H9 (cell line): Measurements from ENCODE around the gene MAD2L1. TPM values are rescaled to one million over a fixed set of nuclear protein-coding genes. Genes with fewer than 3 reads are reported as not detected.

Source experiments
- DNase-seq: peaks from one replicate; pipeline ENCODE4 v3.0.0-alpha.2; 2017
- H2AFZ ChIP-seq: one replicate; pipeline ENCODE4 v1.6.1; 2013; ENCODE audit warnings: mild to moderate bottlenecking, low read length, control low read depth, moderate library complexity
- H2AK5ac ChIP-seq: 2 replicates; pipeline ENCODE4 v1.6.1; 2013; ENCODE audit warnings: low read length, control low read depth, mixed read lengths; ENCODE audit not compliant: insufficient read length
- H2BK120ac ChIP-seq: one replicate; pipeline ENCODE4 v1.6.1; 2013; ENCODE audit warnings: low read depth, mild to moderate bottlenecking, low read length, control low read depth, inconsistent platforms; ENCODE audit not compliant: poor library complexity, severe bottlenecking
- H2BK12ac ChIP-seq: 2 replicates; pipeline ENCODE4 v1.6.1; 2013; ENCODE audit warnings: low read length, control low read depth, mixed read lengths, low read depth; ENCODE audit not compliant: insufficient read length
- H2BK15ac ChIP-seq: 2 replicates; pipeline ENCODE4 v1.6.1; 2013; ENCODE audit warnings: low read depth, low read length, control low read depth
- H2BK20ac ChIP-seq: one replicate; pipeline ENCODE4 v1.6.1; 2013; ENCODE audit warnings: low read depth, mild to moderate bottlenecking, low read length, control low read depth, inconsistent platforms; ENCODE audit not compliant: poor library complexity, severe bottlenecking
- H2BK5ac ChIP-seq: 2 replicates; pipeline ENCODE4 v1.6.1; 2013; ENCODE audit warnings: low read length, control low read depth, mixed read lengths; ENCODE audit not compliant: insufficient read length
- H3K14ac ChIP-seq: 2 replicates; pipeline ENCODE4 v1.6.1; 2013; ENCODE audit warnings: low read length, control low read depth; ENCODE audit not compliant: insufficient read depth
- H3K18ac ChIP-seq: 2 replicates; pipeline ENCODE4 v1.6.1; 2013; ENCODE audit warnings: low read depth, mild to moderate bottlenecking, mixed read lengths, low read length, control low read depth; ENCODE audit not compliant: insufficient read length
- H3K23ac ChIP-seq: 2 replicates; pipeline ENCODE4 v1.6.1; 2013; ENCODE audit warnings: low read length, control low read depth, mixed read lengths, low read depth; ENCODE audit not compliant: insufficient read length
- H3K23me2 ChIP-seq: 2 replicates; pipeline ENCODE4 v1.6.1; 2013; ENCODE audit warnings: low read depth, mild to moderate bottlenecking, mixed read lengths, low read length, control low read depth; ENCODE audit not compliant: insufficient read length, poor library complexity, severe bottlenecking
- H3K27ac ChIP-seq: 2 replicates; pipeline ENCODE4 v1.5.1; 2013; ENCODE audit warnings: low read length, control low read depth, mixed read lengths, low read depth; ENCODE audit not compliant: insufficient read length
- H3K27me3 ChIP-seq: 2 replicates; pipeline ENCODE4 v1.6.1; 2013; ENCODE audit warnings: low read length, control low read depth, inconsistent platforms; ENCODE audit not compliant: insufficient read depth
- H3K4ac ChIP-seq: 2 replicates; pipeline ENCODE4 v1.6.1; 2013; ENCODE audit warnings: low read depth, mild to moderate bottlenecking, control low read depth, inconsistent platforms, low read length, moderate library complexity
- H3K4me1 ChIP-seq: 2 replicates; pipeline ENCODE4 v1.6.1; 2013; ENCODE audit warnings: low read length, control low read depth, inconsistent platforms; ENCODE audit not compliant: insufficient read depth
- H3K4me2 ChIP-seq: 2 replicates; pipeline ENCODE4 v1.6.1; 2013; ENCODE audit warnings: low read length, control low read depth, mixed read lengths; ENCODE audit not compliant: insufficient read length, insufficient read depth
- H3K56ac ChIP-seq: 2 replicates; pipeline ENCODE4 v1.6.1; 2013; ENCODE audit warnings: low read depth, mild to moderate bottlenecking, mixed read lengths, low read length, control low read depth; ENCODE audit not compliant: insufficient read length
- H3K79me1 ChIP-seq: 2 replicates; pipeline ENCODE4 v1.6.1; 2013; ENCODE audit warnings: low read depth, mild to moderate bottlenecking, moderate library complexity, low read length, control low read depth, inconsistent platforms; ENCODE audit not compliant: insufficient read depth, poor library complexity, severe bottlenecking
- H3K79me2 ChIP-seq: 2 replicates; pipeline ENCODE4 v1.6.1; 2013; ENCODE audit warnings: low read length, control low read depth, inconsistent platforms; ENCODE audit not compliant: insufficient read depth
- H3K9ac ChIP-seq: 2 replicates; pipeline ENCODE4 v1.6.1; 2013; ENCODE audit warnings: low read length, control low read depth, mixed read lengths; ENCODE audit not compliant: insufficient read length; ENCODE audit errors: extremely low read depth
- H3K9me3 ChIP-seq: one replicate; pipeline ENCODE4 v1.6.1; 2013; ENCODE audit warnings: low read depth, low read length, inconsistent platforms; ENCODE audit not compliant: control insufficient read depth
- H3T11ph ChIP-seq: one replicate; pipeline ENCODE4 v1.6.1; 2013; ENCODE audit warnings: mild to moderate bottlenecking, low read length, control low read depth, inconsistent platforms
- H4K20me1 ChIP-seq: one replicate; pipeline ENCODE4 v1.6.1; 2013; ENCODE audit not compliant: control insufficient read depth, insufficient read length, insufficient read depth
- H4K5ac ChIP-seq: 2 replicates; pipeline ENCODE4 v1.6.1; 2013; ENCODE audit warnings: low read depth, mild to moderate bottlenecking, mixed read lengths, low read length, control low read depth; ENCODE audit not compliant: insufficient read length
- H4K8ac ChIP-seq: replicated peaks from 2 replicates; pipeline ENCODE4 v1.6.1; 2013; ENCODE audit warnings: low read length, control low read depth, mixed read lengths, low read depth; ENCODE audit not compliant: insufficient read length
- H4K91ac ChIP-seq: 2 replicates; pipeline ENCODE4 v1.6.1; 2013; ENCODE audit warnings: low read depth, mild to moderate bottlenecking, moderate library complexity, mixed read lengths, low read length, control low read depth; ENCODE audit not compliant: insufficient read length
- H3K27ac Mint-ChIP-seq, 3 experiments: 2 replicates in 2 of 3; 3 replicates in 1 of 3; pipeline ENCODE4 v1.8.0; 2020 to 2021; ENCODE audit warnings: mixed read lengths in 3 of 3, mild to moderate bottlenecking in 1 of 3, moderate library complexity in 1 of 3
- H3K27me3 Mint-ChIP-seq: 2 replicates; pipeline ENCODE4 v1.8.0; 2021; ENCODE audit warnings: low read depth, mild to moderate bottlenecking, moderate library complexity, mixed read lengths
- H3K36me3 Mint-ChIP-seq, 3 experiments: 2 replicates in 2 of 3; 3 replicates in 1 of 3; pipeline ENCODE4 v1.8.0; 2020 to 2021; ENCODE audit warnings: low read depth in 3 of 3, mixed read lengths in 3 of 3; ENCODE audit not compliant: insufficient read depth in 1 of 3
- H3K4me1 Mint-ChIP-seq, 2 experiments: 2 replicates each; pipeline ENCODE4 v1.8.0; 2020; ENCODE audit warnings: mixed read lengths in 2 of 2
- H3K4me3 Mint-ChIP-seq, 2 experiments: 2 replicates in 1 of 2; 3 replicates in 1 of 2; pipeline ENCODE4 v1.8.0; 2020 to 2021; ENCODE audit warnings: mild to moderate bottlenecking in 2 of 2, mixed read lengths in 2 of 2, moderate library complexity in 1 of 2
- H3K9me3 Mint-ChIP-seq, 2 experiments: 2 replicates in 1 of 2; 3 replicates in 1 of 2; pipeline ENCODE4 v1.8.0; 2020; ENCODE audit warnings: mild to moderate bottlenecking in 2 of 2, mixed read lengths in 2 of 2, moderate library complexity in 1 of 2
- CTCF ChIP-seq: fragments of 200-600 bp; sonication (generic); conservative IDR thresholded peaks from 3 replicates; pipeline ENCODE4 v1.8.0; 2021; ENCODE audit warnings: antibody characterized with exemption, mild to moderate bottlenecking
- WGBS: extraction: QIAGEN DNeasy Blood & Tissue Kit; methylation state at CpG from one replicate; pipeline ENCODE4 v1.1.7; 2013; ENCODE audit warnings: missing lambda C conversion rate, low lambda C conversion rate, mixed read lengths; ENCODE audit not compliant: insufficient read length; ENCODE audit errors: extremely low coverage; 5-methylcytosine and 5-hydroxymethylcytosine counted together
- total RNA-seq: library from RNA; stranded (reverse); gene quantifications from 2 replicates; pipeline ENCODE4 v1.2.1, GENCODE V29; 2021

The MAD2L1 gene
- total RNA-seq, 1 experiment from 2014 or later = 87.2 TPM

- Mint-ChIP-seq H3K27ac (no peak overlapping the region), H3K27me3 (no peaks in the 10 kb centered on the region; the same call in 1 of the 2 replicates), H3K4me3 (no peak overlapping the region), H3K4me1 (peaks cover 5% of the 10 kb centered on the region in 2 experiments), H3K36me3 (peaks cover 0 to 19% (median 9%) of the 10 kb centered on the region in 3 experiments; a peak in 4 of 7 replicates), H3K9me3 (no peaks in the 10 kb centered on the region)
- no peaks in the 10 kb centered on the region for H3K23me2 ChIP-seq
- no peak overlapping the region for H3T11ph ChIP-seq
- no peak overlapping the region for H2AFZ ChIP-seq
- no peak overlapping the region for H3K4ac ChIP-seq
- H3K79me2 ChIP-seq = no peaks in the 10 kb centered on the region
- H3K14ac ChIP-seq = no peak overlapping the region
- H2AK5ac ChIP-seq = no peak overlapping the region
- no peak overlapping the region for H4K91ac ChIP-seq
- no peak overlapping the region for H2BK20ac ChIP-seq
- H3K4me2 ChIP-seq = no peak overlapping the region
- no peak overlapping the region for H3K56ac ChIP-seq
- no peaks in the 10 kb centered on the region for H3K4me1 ChIP-seq
- no peak for DNase-seq
- H3K79me1 ChIP-seq = no peaks in the 10 kb centered on the region
- no CpG with 5 or more reads among the region's 4 CpGs for WGBS
- H2BK15ac ChIP-seq = no peak overlapping the region
- no peak overlapping the region for H3K9ac ChIP-seq
- no peak overlapping the region for H2BK120ac ChIP-seq
- TF ChIP-seq CTCF = no peak
- H3K18ac ChIP-seq = no peak overlapping the region
- no peak overlapping the region for H2BK12ac ChIP-seq
- no peak overlapping the region for H3K27ac ChIP-seq
- H2BK5ac ChIP-seq = no peak overlapping the region
- no peaks in the 10 kb centered on the region for H3K9me3 ChIP-seq
- no peak overlapping the region for H4K5ac ChIP-seq
- no peaks in the 10 kb centered on the region for H4K20me1 ChIP-seq
- no peaks in the 10 kb centered on the region for H3K27me3 ChIP-seq
- no peak overlapping the region for H3K23ac ChIP-seq
- H4K8ac ChIP-seq = no peak overlapping the region
These were observed 13.8 kb downstream of the MAD2L1 start for GRCh38 chr4:120052856-120053255.
